Testis (tissue), 3 donors: Measurements from ENCODE around the gene MACROH2A1. TPM values are rescaled to one million over a fixed set of nuclear protein-coding genes. Genes with fewer than 3 reads are reported as not detected.

ENCODE experiments used
- DNase-seq: peaks from one replicate; pipeline ENCODE4 v3.0.0-alpha.2; 2019
- H3K27ac ChIP-seq, 2 donors: fragments of 200-600 bp; sonication (generic); one replicate each; pipeline ENCODE4 v1.5.1; 2019
- H3K27me3 ChIP-seq: fragments of 200-600 bp; sonication (generic); one replicate; pipeline ENCODE4 v1.5.1; 2019
- H3K36me3 ChIP-seq: fragments of 200-600 bp; sonication (generic); one replicate; pipeline ENCODE4 v1.5.1; 2017; ENCODE audit warnings: low read depth; ENCODE audit errors: missing control alignments
- H3K4me1 ChIP-seq: fragments of 200-600 bp; sonication (generic); one replicate; pipeline ENCODE4 v1.5.1; 2019
- H3K4me3 ChIP-seq, 2 donors: fragments of 200-600 bp; sonication (generic); one replicate each; pipeline ENCODE4 v1.5.1; 2017 to 2019
- H3K9me3 ChIP-seq: fragments of 200-600 bp; sonication (generic); one replicate; pipeline ENCODE4 v1.5.1; 2017
- CTCF ChIP-seq, 3 experiments: fragments of 450-650 bp in 2 of 3; fragments of 200-600 bp in 1 of 3; sonication (generic) in 1 of 3; IDR thresholded peaks; one replicate each; pipeline ENCODE4 v1.5.1; 2016 to 2019; ENCODE audit warnings: antibody characterized with exemption in 3 of 3, mild to moderate bottlenecking in 2 of 3, moderate library complexity in 1 of 3
- POLR2A ChIP-seq: fragments of 450-650 bp; IDR thresholded peaks from one replicate; pipeline ENCODE4 v1.6.1; 2017; ENCODE audit warnings: antibody characterized with exemption, mild to moderate bottlenecking, moderate library complexity
- WGBS, 2 donors: methylation state at CpG; one replicate each; pipeline ENCODE4 v1.1.5; 2018; 5-methylcytosine and 5-hydroxymethylcytosine counted together
- intact Hi-C: fragments of 100-400 bp; cut with DNase I; formaldehyde crosslinking; loops from one replicate; pipeline ENCODE4 v1.15.1; 2023; ENCODE audit warnings: low total_unique reads
- polyA plus RNA-seq: library from polyadenylated mRNA; stranded (reverse); fragments of 350-450 nt; fragmentation: Illumina TruSeq; extraction: RNeasy Lipid Tissue Mini Kit (QIAGEN cat#74804); gene quantifications from one replicate; pipeline ENCODE4 v1.2.3, GENCODE V29; 2014; ENCODE audit warnings: low read depth, low replicate concordance; ENCODE audit not compliant: insufficient read depth
- total RNA-seq, 2 donors: library from RNA; depleted of rRNA; stranded (reverse); fragments of >200 nt; gene quantifications; one replicate each; pipeline ENCODE4 v1.2.3, GENCODE V29; 2016

The MACROH2A1 gene
- total and polyA plus RNA-seq, 3 donors from 2014 or later = 92.9 to 191 (median 178) TPM

GRCh38 chr5:135388860-135389435, 10.1 kb downstream of the MACROH2A1 start:
- no peak for DNase-seq
- H3K4me3 ChIP-seq = no peak overlapping the region
- intact Hi-C loops = no loop called here
- no peak for TF ChIP-seq CTCF (IDR thresholded peaks at IDR 0.05)
- no peak for TF ChIP-seq POLR2A
- H3K9me3 ChIP-seq = no peaks in the 10 kb centered on the region
- no peak overlapping the region for H3K27ac ChIP-seq
- 92 to 96% methylated on average over 9 to 16 of the region's 16 CpGs for WGBS, 2 donors
- no peaks in the 10 kb centered on the region for H3K27me3 ChIP-seq
- H3K4me1 ChIP-seq = no peaks in the 10 kb centered on the region
- no peaks in the 10 kb centered on the region for H3K36me3 ChIP-seq

- Histone ChIP-seq H3K9me3 (no peaks in the 10 kb centered on the region), H3K27ac (no peak overlapping the region), H3K27me3 (no peaks in the 10 kb centered on the region), H3K36me3 (no peaks in the 10 kb centered on the region), H3K4me1 (no peaks in the 10 kb centered on the region), H3K4me3 (no peak overlapping the region)
- intact Hi-C loops = no loop called here
- no peak for DNase-seq
- TF ChIP-seq POLR2A (no peak), CTCF (IDR thresholded peaks at IDR 0.05) (no peak)
These were observed 11.4 kb downstream of the MACROH2A1 start for GRCh38 chr5:135387629-135387960.

GRCh38 chr5:135386886-135387628, 12.0 kb downstream of the MACROH2A1 start:
- no peak for TF ChIP-seq POLR2A
- no peak for TF ChIP-seq CTCF (IDR thresholded peaks at IDR 0.05)
- Histone ChIP-seq H3K27ac (peak overlapping the region in 1 of 2 donors; percentile 19), H3K36me3 (no peaks in the 10 kb centered on the region), H3K27me3 (no peaks in the 10 kb centered on the region), H3K9me3 (no peaks in the 10 kb centered on the region), H3K4me3 (no peak overlapping the region), H3K4me1 (no peaks in the 10 kb centered on the region)
- 83 to 84% methylated on average over 8 of the region's 8 CpGs for WGBS, 2 donors
- intact Hi-C loops = no loop called here
- DNase-seq = peak; percentile 53

- no peak for DNase-seq
- no peak for TF ChIP-seq CTCF (IDR thresholded peaks at IDR 0.05)
- TF ChIP-seq POLR2A = no peak
- H3K27me3 ChIP-seq = no peaks in the 10 kb centered on the region
- no peaks in the 10 kb centered on the region for H3K36me3 ChIP-seq
- H3K27ac ChIP-seq = no peak overlapping the region
- H3K4me3 ChIP-seq = no peak overlapping the region
- WGBS, 2 donors = 94% methylated on average over 3 of the region's 3 CpGs; no CpG with 5 or more reads in 1 of the 2 donors
- H3K9me3 ChIP-seq = no peaks in the 10 kb centered on the region
- intact Hi-C loops = no loop called here
- H3K4me1 ChIP-seq = no peaks in the 10 kb centered on the region
These were observed 12.9 kb downstream of the MACROH2A1 start for GRCh38 chr5:135386096-135386495.

GRCh38 chr5:135385576-135385975, 13.5 kb downstream of the MACROH2A1 start:
- intact Hi-C loops = no loop called here
- Histone ChIP-seq H3K27me3 (no peaks in the 10 kb centered on the region), H3K36me3 (no peaks in the 10 kb centered on the region), H3K27ac (no peak overlapping the region), H3K4me1 (no peaks in the 10 kb centered on the region), H3K4me3 (no peak overlapping the region), H3K9me3 (no peaks in the 10 kb centered on the region)
- WGBS, 2 donors = 83 to 88% methylated on average over 3 of the region's 3 CpGs
- TF ChIP-seq CTCF (IDR thresholded peaks at IDR 0.05) (no peak), POLR2A (no peak)
- DNase-seq = no peak
